Neural progenitor cell (in vitro differentiated cells): ENCODE measurements around the gene RENBP.

Experiments
- EZH2 ChIP-seq: fragments of 200-600 bp; sonication (generic); IDR thresholded peaks from 2 replicates; pipeline ENCODE4 v1.6.1; 2017; ENCODE audit warnings: antibody characterized with exemption, mild to moderate bottlenecking, moderate library complexity
- TF ChIP-seq, protein P1 (sequence below): fragments of 200-600 bp; sonication (generic); IDR thresholded peaks from 2 replicates; pipeline ENCODE4 v1.5.1; 2017; ENCODE audit warnings: antibody characterized with exemption, mild to moderate bottlenecking

DNA sequence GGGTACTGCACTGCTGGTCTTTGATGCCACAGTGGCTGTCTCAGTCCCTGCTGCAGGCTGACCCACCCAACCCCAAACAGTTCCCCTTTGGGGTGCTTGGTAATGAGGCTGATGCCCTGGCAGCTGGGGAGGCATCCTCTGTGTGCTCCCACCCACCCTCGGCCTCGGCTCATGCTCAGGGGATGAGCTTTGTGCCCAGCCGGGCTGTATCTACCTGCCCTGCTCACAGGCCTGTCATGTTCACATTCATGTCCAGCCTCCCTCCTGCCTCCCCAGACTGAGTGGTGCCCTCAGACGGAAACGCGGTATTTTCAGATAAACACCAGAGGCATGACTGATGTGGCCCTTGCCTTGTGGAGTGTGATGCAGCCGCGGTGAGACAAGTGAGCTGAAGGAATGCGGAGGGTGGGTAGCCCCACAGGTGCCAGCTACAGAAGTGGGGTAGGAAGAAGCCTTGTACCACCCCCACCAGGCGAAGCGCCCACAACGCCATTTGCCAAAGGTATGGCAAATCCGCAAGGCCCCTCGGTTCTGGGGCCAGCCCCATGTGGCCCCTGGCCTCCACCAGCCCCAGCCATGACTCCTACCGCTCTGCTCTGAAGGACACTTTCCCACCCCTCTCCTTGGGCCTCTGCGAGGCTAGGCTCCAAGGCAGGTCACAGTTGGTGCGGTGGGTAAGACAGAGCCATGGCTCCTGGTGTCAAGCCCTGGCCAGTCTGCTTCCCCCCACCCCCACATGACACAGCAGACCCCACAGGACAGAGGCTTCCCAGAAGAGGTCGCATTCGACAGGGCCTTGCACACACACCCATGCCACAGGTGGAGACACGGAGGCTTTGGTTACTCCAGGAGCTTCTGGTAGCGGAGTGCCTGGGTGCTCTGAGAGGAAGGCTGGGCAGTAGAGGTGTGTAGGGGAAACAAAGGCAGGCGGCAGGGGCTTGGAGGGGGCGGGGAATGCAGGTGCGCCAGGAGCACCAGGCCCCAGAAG is 1.8 kb upstream of the RENBP start:
- TF ChIP-seq, protein P1, sequence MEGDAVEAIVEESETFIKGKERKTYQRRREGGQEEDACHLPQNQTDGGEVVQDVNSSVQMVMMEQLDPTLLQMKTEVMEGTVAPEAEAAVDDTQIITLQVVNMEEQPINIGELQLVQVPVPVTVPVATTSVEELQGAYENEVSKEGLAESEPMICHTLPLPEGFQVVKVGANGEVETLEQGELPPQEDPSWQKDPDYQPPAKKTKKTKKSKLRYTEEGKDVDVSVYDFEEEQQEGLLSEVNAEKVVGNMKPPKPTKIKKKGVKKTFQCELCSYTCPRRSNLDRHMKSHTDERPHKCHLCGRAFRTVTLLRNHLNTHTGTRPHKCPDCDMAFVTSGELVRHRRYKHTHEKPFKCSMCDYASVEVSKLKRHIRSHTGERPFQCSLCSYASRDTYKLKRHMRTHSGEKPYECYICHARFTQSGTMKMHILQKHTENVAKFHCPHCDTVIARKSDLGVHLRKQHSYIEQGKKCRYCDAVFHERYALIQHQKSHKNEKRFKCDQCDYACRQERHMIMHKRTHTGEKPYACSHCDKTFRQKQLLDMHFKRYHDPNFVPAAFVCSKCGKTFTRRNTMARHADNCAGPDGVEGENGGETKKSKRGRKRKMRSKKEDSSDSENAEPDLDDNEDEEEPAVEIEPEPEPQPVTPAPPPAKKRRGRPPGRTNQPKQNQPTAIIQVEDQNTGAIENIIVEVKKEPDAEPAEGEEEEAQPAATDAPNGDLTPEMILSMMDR, result no peak
- no peak for TF ChIP-seq EZH2
